Measurements from ENCODE around the gene ACSS1. TPM values are rescaled to one million over a fixed set of nuclear protein-coding genes. Genes with fewer than 3 reads are reported as not detected.

ACSS1 gene
- total RNA-seq, 2 experiments from 2014 or later: 17.5 to 18.2 TPM

DNA sequence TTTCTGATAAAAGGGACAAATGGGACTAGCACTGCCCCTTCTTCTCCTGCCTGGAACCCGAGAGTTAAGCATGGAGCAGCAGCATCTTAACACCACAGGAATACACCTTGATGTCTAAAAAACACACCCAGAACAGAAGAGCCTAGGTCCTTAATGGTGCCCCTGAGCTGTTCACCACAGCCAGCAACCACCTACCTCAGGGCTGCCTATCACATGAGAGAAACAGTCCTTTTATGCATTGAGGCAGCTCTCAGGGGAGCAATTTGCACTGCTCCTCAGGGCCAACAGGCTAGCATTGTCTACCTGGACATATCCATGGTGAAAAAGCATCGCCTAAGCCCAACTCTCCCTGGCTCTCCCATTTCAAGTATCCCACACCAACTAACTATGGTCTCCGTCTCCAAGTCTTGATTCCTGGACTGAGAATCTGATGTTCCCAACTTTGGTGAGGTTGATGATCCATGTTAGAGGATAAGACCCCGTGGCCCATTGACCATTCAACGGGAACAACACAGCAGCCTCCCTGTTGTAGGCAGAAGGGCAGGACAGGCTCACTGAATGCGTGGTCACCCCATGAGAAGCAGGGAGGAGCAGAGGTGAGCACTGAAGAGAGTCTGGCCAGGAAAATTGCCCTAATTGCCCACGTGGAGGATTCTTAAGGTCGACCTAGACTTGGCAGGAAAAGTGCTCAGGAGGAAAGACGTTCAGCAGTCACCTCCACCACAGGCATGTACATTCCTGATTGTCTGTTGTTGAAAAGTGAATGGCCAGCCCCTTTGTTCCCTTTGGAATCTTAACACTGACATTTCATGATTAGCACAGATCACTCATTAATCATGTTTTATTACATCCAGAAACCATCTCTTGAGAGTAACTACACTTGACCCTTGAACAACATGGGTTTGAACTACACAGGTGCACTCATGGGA, 61.2 kb downstream of the ACSS1 start:
- H3K9me3 Mint-ChIP-seq: no peaks in the 10 kb centered on the region
- CTCF ChIA-PET: interaction anchor here (1.2 to 8.4 kb wide), 7 partner anchors 12 to 402 kb away, joined by 3 to 167 read pairs (median 4); partner anchors contain the start of gene ACSS1
- peaks cover 23% of the 10 kb centered on the region for H3K4me1 Mint-ChIP-seq (ENCODE audit: low read depth)
- POLR2A ChIA-PET: interaction anchor here (0.6 to 1.1 kb wide), 2 partner anchors 94 to 121 kb away, joined by 3 read pairs; no protein-coding TSS in a partner anchor
- H3K27me3 Mint-ChIP-seq: no peaks in the 10 kb centered on the region
- H3K27ac Mint-ChIP-seq: no peak overlapping the region
- ATAC-seq (no peak), DNase-seq (no peak)
- no peak overlapping the region for H3K4me3 Mint-ChIP-seq
- intact Hi-C loops (cut with micrococcal nuclease): loop anchor here (10.0 kb wide), 1 partner anchor 398 kb away; the partner anchor contains the start of gene ABHD12
- TF ChIP-seq, protein P1, sequence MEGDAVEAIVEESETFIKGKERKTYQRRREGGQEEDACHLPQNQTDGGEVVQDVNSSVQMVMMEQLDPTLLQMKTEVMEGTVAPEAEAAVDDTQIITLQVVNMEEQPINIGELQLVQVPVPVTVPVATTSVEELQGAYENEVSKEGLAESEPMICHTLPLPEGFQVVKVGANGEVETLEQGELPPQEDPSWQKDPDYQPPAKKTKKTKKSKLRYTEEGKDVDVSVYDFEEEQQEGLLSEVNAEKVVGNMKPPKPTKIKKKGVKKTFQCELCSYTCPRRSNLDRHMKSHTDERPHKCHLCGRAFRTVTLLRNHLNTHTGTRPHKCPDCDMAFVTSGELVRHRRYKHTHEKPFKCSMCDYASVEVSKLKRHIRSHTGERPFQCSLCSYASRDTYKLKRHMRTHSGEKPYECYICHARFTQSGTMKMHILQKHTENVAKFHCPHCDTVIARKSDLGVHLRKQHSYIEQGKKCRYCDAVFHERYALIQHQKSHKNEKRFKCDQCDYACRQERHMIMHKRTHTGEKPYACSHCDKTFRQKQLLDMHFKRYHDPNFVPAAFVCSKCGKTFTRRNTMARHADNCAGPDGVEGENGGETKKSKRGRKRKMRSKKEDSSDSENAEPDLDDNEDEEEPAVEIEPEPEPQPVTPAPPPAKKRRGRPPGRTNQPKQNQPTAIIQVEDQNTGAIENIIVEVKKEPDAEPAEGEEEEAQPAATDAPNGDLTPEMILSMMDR (IDR thresholded peaks at IDR 0.05): no peak
- peaks cover under 1% of the 10 kb centered on the region for H3K36me3 Mint-ChIP-seq (ENCODE audit: low read depth)

- peaks cover 3% of the 10 kb centered on the region for H3K36me3 Mint-ChIP-seq (ENCODE audit: low read depth)
- CTCF ChIA-PET: interaction anchor here (0.6 to 8.4 kb wide), 18 partner anchors 9 to 403 kb away, joined by 3 to 167 read pairs (median 4); partner anchors contain the start of gene ACSS1
Measured at GRCh38 chr20:24995741-24996448, 62.0 kb downstream of the ACSS1 start.

GRCh38 chr20:24994470-24995368, 63.2 kb downstream of the ACSS1 start:
- H3K27ac Mint-ChIP-seq: no peak overlapping the region
- peaks cover 34% of the 10 kb centered on the region for H3K4me1 Mint-ChIP-seq (ENCODE audit: low read depth)
- CTCF ChIA-PET: interaction anchor here (0.6 to 8.4 kb wide), 36 partner anchors 9 to 413 kb away, joined by 3 to 167 read pairs (median 4); partner anchors contain the start of genes ACSS1 and GINS1
- POLR2A ChIA-PET: interaction anchor here (0.5 to 1.1 kb wide), 3 partner anchors 96 to 193 kb away, joined by 3 to 4 read pairs (median 3); no protein-coding TSS in a partner anchor
- DNase-seq (peak; percentile 89), ATAC-seq (peak; percentile 37)
- no peaks in the 10 kb centered on the region for H3K9me3 Mint-ChIP-seq
- no peak overlapping the region for H3K4me3 Mint-ChIP-seq
- TF ChIP-seq, protein P1 (IDR thresholded peaks at IDR 0.05): peak; percentile 78
- peaks cover 6% of the 10 kb centered on the region for H3K36me3 Mint-ChIP-seq (ENCODE audit: low read depth)
- intact Hi-C loops (cut with micrococcal nuclease): loop anchor here (1.0 to 10.0 kb wide), 3 partner anchors 71 to 400 kb away; partner anchors contain the start of gene ABHD12
- H3K27me3 Mint-ChIP-seq: no peaks in the 10 kb centered on the region

More at GRCh38 chr20:24995741-24996448, 62.0 kb downstream of the ACSS1 start:
- no peak for ATAC-seq
- H3K9me3 Mint-ChIP-seq: no peaks in the 10 kb centered on the region
- TF ChIP-seq, protein P1 (IDR thresholded peaks at IDR 0.05): no peak
- H3K4me3 Mint-ChIP-seq: no peak overlapping the region
- no peak for DNase-seq
- no peaks in the 10 kb centered on the region for H3K27me3 Mint-ChIP-seq
- peaks cover 29% of the 10 kb centered on the region for H3K4me1 Mint-ChIP-seq (ENCODE audit: low read depth)
- H3K27ac Mint-ChIP-seq: no peak overlapping the region
- intact Hi-C loops (cut with micrococcal nuclease): loop anchor here (2.0 to 10.0 kb wide), 2 partner anchors 183 to 399 kb away; partner anchors contain the start of gene ABHD12
- POLR2A ChIA-PET: interaction anchor here (0.5 to 1.1 kb wide), 4 partner anchors 95 to 192 kb away, joined by 3 to 4 read pairs (median 3); no protein-coding TSS in a partner anchor

- ATAC-seq (no peak), DNase-seq (no peak)
- POLR2A ChIA-PET: interaction anchor here (1.7 kb wide), 1 partner anchor 65 kb away, joined by 5 read pairs; no protein-coding TSS in a partner anchor
- H3K27me3 Mint-ChIP-seq: no peaks in the 10 kb centered on the region
- peak overlapping the region; percentile 16 for H3K4me3 Mint-ChIP-seq
- intact Hi-C loops (cut with micrococcal nuclease): loop anchor here (1.0 to 10.0 kb wide), 3 partner anchors 71 to 401 kb away; partner anchors contain the start of gene ABHD12
- peaks cover 40% of the 10 kb centered on the region for H3K4me1 Mint-ChIP-seq (ENCODE audit: low read depth)
- TF ChIP-seq, protein P1 (IDR thresholded peaks at IDR 0.05): no peak
- CTCF ChIA-PET: interaction anchor here (0.6 to 8.4 kb wide), 27 partner anchors 10 to 414 kb away, joined by 3 to 167 read pairs (median 5); partner anchors contain the start of genes ACSS1 and GINS1
- H3K9me3 Mint-ChIP-seq: no peaks in the 10 kb centered on the region
- peak overlapping the region; percentile 46 for H3K27ac Mint-ChIP-seq
- peaks cover 6% of the 10 kb centered on the region for H3K36me3 Mint-ChIP-seq (ENCODE audit: low read depth)
Measured at GRCh38 chr20:24994186-24994465, 63.8 kb downstream of the ACSS1 start.

Measured in activated CD8-positive, alpha-beta T cell treated with anti-CD3 and anti-CD28 coated beads for 36 hours (primary cell).